ENCODE results near the gene CRYBA2.

- no peak for TF ChIP-seq POLR2A (IDR thresholded peaks at IDR 0.05)
- TF ChIP-seq CTCF (IDR thresholded peaks at IDR 0.05) = no peak
Measured at GRCh38 chr2:219022616-219023015, 29.4 kb upstream of the CRYBA2 start.

Measured in lower leg skin (tissue), 3 donors.